ENCODE results near the gene ALX1. TPM values are rescaled to one million over a fixed set of nuclear protein-coding genes. Genes with fewer than 3 reads are reported as not detected.
A peak's percentile ranks its signal among the peaks of the same experiment; 100 is the strongest.

ALX1 gene
- 3.0 and 3.2 TPM in 2 replicates for total RNA-seq
- long read RNA-seq, transcript ALX1-201 (4 exons, 1,445 nt): major isoform, 5 of 6 reads
- long read RNA-seq, partial matches to known transcripts: 1 of 6 reads
- long read RNA-seq, other reads (novel, unspliced or antisense): 0 of 6 reads

- Mint-ChIP-seq H3K4me1 (ENCODE audit: low read depth) (peaks cover 6% of the 10 kb centered on the region), H3K27ac (peak within 1 kb of the TSS; percentile 98), H3K9me3 (ENCODE audit: low read depth) (no peaks in the 10 kb centered on the region), H3K4me3 (ENCODE audit: low read depth) (peak within 1 kb of the TSS; percentile 94), H3K27me3 (peaks cover 51% of the 10 kb centered on the region), H3K36me3 (ENCODE audit: insufficient read depth) (peaks cover 3% of the 10 kb centered on the region)
- peak; percentile 57 for DNase-seq (ENCODE audit: low spot score, unreplicated experiment)
- peak; percentile 12 for TF ChIP-seq CTCF (IDR thresholded peaks at IDR 0.05; ENCODE audit: unreplicated experiment)
These were observed at the start of gene ALX1 for GRCh38 chr12:85280165-85280983. Gene ALX1 (plus strand): TSS chr12:85280220. CDS start chr12:85280262, 42 bp downstream.

DNA sequence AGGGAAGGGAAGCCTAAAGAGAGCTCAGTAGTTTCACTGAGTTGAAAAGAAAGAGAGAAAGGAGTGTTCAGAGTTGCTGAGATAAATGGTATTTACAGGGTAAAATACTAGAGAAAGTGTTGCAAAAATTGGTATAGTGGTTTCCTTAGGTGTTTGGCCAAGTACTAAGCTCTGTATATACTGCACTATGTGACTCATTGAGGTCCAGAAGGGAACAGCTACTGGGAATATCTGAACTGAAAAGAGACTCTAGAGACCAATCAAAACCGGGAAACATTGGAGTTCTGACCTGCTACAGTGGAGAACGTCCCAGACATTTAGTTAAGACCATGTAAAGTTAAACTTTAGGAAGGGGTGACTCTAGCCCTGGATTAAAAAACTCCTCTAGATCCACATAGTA lies 42.7 kb upstream of the ALX1 start:
- Mint-ChIP-seq H3K9me3 (ENCODE audit: low read depth) (peaks cover 4% of the 10 kb centered on the region), H3K27ac (peak overlapping the region; percentile 17), H3K4me3 (ENCODE audit: low read depth) (no peak overlapping the region), H3K36me3 (ENCODE audit: insufficient read depth) (no peaks in the 10 kb centered on the region), H3K27me3 (no peaks in the 10 kb centered on the region), H3K4me1 (ENCODE audit: low read depth) (peaks cover 4% of the 10 kb centered on the region)
- no peak for TF ChIP-seq CTCF (IDR thresholded peaks at IDR 0.05; ENCODE audit: unreplicated experiment)
- DNase-seq (ENCODE audit: low spot score, unreplicated experiment): no peak

DNA sequence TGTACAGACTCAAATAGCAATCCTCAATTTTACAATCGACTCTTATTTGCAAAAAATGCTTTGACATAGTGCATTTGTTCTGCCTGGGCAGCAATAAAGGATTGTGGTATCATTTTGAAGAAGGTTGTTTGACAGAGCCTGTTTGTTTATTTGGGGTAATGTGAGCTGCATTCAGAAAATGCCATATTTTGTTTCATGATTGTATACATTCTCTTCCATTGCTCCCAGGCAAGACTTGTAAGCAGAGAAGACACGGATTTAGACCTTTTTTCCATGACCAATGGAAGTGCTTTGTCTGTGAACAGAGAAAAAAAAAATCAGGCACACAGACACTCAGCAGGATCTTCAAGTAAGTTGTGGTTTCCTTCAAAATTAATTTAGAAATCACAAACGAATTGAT lies 35.5 kb upstream of the ALX1 start:
- Mint-ChIP-seq H3K27me3 (no peaks in the 10 kb centered on the region), H3K9me3 (ENCODE audit: low read depth) (no peaks in the 10 kb centered on the region), H3K36me3 (ENCODE audit: insufficient read depth) (no peaks in the 10 kb centered on the region), H3K4me1 (ENCODE audit: low read depth) (no peaks in the 10 kb centered on the region), H3K4me3 (ENCODE audit: low read depth) (no peak overlapping the region), H3K27ac (no peak overlapping the region)
- no peak for TF ChIP-seq CTCF (IDR thresholded peaks at IDR 0.05; ENCODE audit: unreplicated experiment)
- no peak for DNase-seq (ENCODE audit: low spot score, unreplicated experiment)

GRCh38 chr12:85253853-85254252 lies 26.2 kb upstream of the ALX1 start:
- no peaks in the 10 kb centered on the region for H3K36me3 Mint-ChIP-seq (ENCODE audit: insufficient read depth)
- no peaks in the 10 kb centered on the region for H3K4me1 Mint-ChIP-seq (ENCODE audit: low read depth)
- no peaks in the 10 kb centered on the region for H3K27me3 Mint-ChIP-seq
- no peak for TF ChIP-seq CTCF (IDR thresholded peaks at IDR 0.05; ENCODE audit: unreplicated experiment)
- H3K9me3 Mint-ChIP-seq (ENCODE audit: low read depth): no peaks in the 10 kb centered on the region
- no peak overlapping the region for H3K4me3 Mint-ChIP-seq (ENCODE audit: low read depth)
- no peak overlapping the region for H3K27ac Mint-ChIP-seq
- DNase-seq (ENCODE audit: low spot score, unreplicated experiment): no peak

DNA sequence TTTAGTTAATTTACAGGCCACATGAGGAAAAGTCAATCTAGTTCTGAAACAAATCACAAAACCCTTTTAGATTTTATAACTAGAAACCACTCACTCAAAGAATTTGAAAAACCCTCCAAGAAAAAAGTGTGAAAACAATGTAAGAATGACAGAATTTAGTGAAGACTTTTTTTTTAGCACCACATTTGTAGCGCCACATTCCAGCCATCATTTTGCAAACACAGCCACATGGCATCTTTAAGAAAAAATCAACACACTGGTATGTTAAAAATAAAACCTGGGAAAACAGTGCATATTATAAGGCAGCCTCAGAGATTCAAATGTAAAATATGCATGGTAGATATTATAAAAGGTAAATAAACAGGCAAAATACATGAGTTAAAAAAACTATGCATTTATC lies 22.3 kb upstream of the ALX1 start:
- H3K9me3 Mint-ChIP-seq (ENCODE audit: low read depth): no peaks in the 10 kb centered on the region
- H3K36me3 Mint-ChIP-seq (ENCODE audit: insufficient read depth): no peaks in the 10 kb centered on the region
- H3K4me1 Mint-ChIP-seq (ENCODE audit: low read depth): no peaks in the 10 kb centered on the region
- TF ChIP-seq CTCF (IDR thresholded peaks at IDR 0.05; ENCODE audit: unreplicated experiment): no peak
- no peak overlapping the region for H3K27ac Mint-ChIP-seq
- H3K27me3 Mint-ChIP-seq: no peaks in the 10 kb centered on the region
- no peak for DNase-seq (ENCODE audit: low spot score, unreplicated experiment)
- H3K4me3 Mint-ChIP-seq (ENCODE audit: low read depth): no peak overlapping the region

Data from progenitor cell of endocrine pancreas (in vitro differentiated cells).